CD4-positive, CD25-positive, alpha-beta regulatory T cell (primary cell): ENCODE results near the gene RASSF4. TPM values are rescaled to one million over a fixed set of nuclear protein-coding genes. Genes with fewer than 3 reads are reported as not detected.
A peak's percentile ranks its signal among the peaks of the same experiment; 100 is the strongest.

ENCODE experiments used
- ATAC-seq, 2 donors: fragments of 150-1000 bp; cut with Tn5 transposase; one replicate each; pipeline ENCODE4 v1.10.0; 2021; ENCODE audit warnings: low read depth in 2 of 2, moderate number of reproducible peaks in 2 of 2, moderate library complexity in 1 of 2
- DNase-seq, 3 donors: peaks; one replicate each; pipeline versions ENCODE4 v3.0.0 to v3.0.0-alpha.2; 2012 to 2022; ENCODE audit warnings: mixed read lengths in 1 of 3
- H3K27ac ChIP-seq: one replicate; pipeline ENCODE4 v1.7.0; 2013; ENCODE audit warnings: mild to moderate bottlenecking, low read length; ENCODE audit not compliant: insufficient read depth, poor library complexity, severe bottlenecking
- H3K27me3 ChIP-seq: one replicate; pipeline ENCODE4 v1.7.0; 2013; ENCODE audit warnings: low read length; ENCODE audit not compliant: control insufficient read depth, insufficient read depth
- H3K36me3 ChIP-seq: one replicate; pipeline ENCODE4 v1.7.0; 2013; ENCODE audit warnings: mild to moderate bottlenecking, low read length, moderate library complexity; ENCODE audit not compliant: control insufficient read depth, insufficient read depth
- H3K4me1 ChIP-seq: 2 replicates; pipeline ENCODE4 v1.7.0; 2013; ENCODE audit warnings: mild to moderate bottlenecking, low read length; ENCODE audit not compliant: insufficient read depth, control insufficient read depth, poor library complexity, severe bottlenecking
- H3K4me3 ChIP-seq: one replicate; pipeline ENCODE4 v1.7.0; 2013; ENCODE audit warnings: low read depth, mild to moderate bottlenecking, low read length, moderate library complexity
- H3K9me3 ChIP-seq, 2 experiments: 1 replicate in 1 of 2; 2 replicates in 1 of 2; pipeline ENCODE4 v1.7.0; 2013; ENCODE audit warnings: low read length in 2 of 2, mild to moderate bottlenecking in 1 of 2, moderate library complexity in 1 of 2; ENCODE audit not compliant: control insufficient read depth in 2 of 2
- H3K27ac Mint-ChIP-seq, 3 donors: one replicate each; pipeline ENCODE4 v1.8.0; 2020 to 2022; ENCODE audit warnings: mild to moderate bottlenecking in 3 of 3, mixed read lengths in 3 of 3, moderate library complexity in 2 of 3
- H3K27me3 Mint-ChIP-seq: one replicate; pipeline ENCODE4 v1.8.0; 2022; ENCODE audit warnings: mild to moderate bottlenecking, mixed read lengths
- H3K36me3 Mint-ChIP-seq: one replicate; pipeline ENCODE4 v1.8.0; 2020; ENCODE audit warnings: mixed read lengths
- H3K4me1 Mint-ChIP-seq, 4 donors: one replicate each; pipeline ENCODE4 v1.8.0; 2020 to 2022; ENCODE audit warnings: mixed read lengths in 4 of 4, mild to moderate bottlenecking in 1 of 4
- H3K4me3 Mint-ChIP-seq, 4 donors: one replicate each; pipeline ENCODE4 v1.8.0; 2020 to 2022; ENCODE audit warnings: mild to moderate bottlenecking in 4 of 4, mixed read lengths in 4 of 4, moderate library complexity in 3 of 4
- H3K9me3 Mint-ChIP-seq, 7 donors: one replicate each; pipeline ENCODE4 v1.8.0; 2020 to 2022; ENCODE audit warnings: mixed read lengths in 7 of 7, mild to moderate bottlenecking in 3 of 7, moderate library complexity in 2 of 7
- polyA plus RNA-seq, 4 donors: library from polyadenylated mRNA; unstranded; fragments of 300-500 nt; fragmentation: Illumina TruSeq; gene quantifications; one replicate each; pipeline ENCODE4 v1.2.3, GENCODE V29; 2021
- total RNA-seq: library from RNA; stranded (reverse); gene quantifications from one replicate; pipeline ENCODE4 v1.2.3, GENCODE V29; 2022

Gene RASSF4
- total and polyA plus RNA-seq, 5 donors from 2014 or later, result 0.37 to 1.3 (median 0.53) TPM; not detected in 1

DNA sequence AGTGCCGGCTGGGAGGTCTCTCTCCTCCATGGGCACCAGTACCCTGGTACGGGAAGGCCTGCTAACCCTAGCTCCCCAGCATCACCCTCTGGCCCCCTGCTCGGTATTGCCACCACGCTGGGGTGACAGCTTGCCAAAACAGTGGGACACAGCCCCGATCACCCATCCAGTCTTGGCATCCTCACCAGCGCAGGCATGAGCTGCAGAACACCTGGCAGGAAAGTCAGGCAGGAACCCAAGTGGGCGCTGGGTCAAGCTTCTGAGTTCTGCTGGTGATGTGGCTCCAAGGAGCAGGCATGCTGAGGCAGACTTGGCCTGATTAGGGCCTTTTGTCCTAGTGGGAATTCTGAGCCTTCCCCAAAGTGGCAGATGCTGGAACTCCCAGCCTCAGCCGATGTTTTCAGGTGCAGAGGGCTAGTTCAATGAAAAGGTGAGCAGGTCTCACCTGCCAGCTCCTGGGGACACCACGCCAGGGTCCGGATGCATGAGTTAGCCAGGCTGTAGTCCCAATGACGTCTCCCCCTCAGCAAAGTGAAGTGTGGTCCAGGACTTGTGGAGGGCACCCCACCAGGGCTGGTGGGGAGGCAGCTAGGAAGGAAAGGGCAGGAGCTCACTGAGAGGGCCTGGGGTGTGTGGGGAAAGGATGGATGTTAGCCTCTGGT lies 32.6 kb downstream of the RASSF4 start:
- no peak for DNase-seq
- Histone ChIP-seq H3K9me3 (no peaks in the 10 kb centered on the region), H3K4me3 (no peak overlapping the region), H3K36me3 (no peaks in the 10 kb centered on the region), H3K27ac (no peak overlapping the region), H3K27me3 (no peaks in the 10 kb centered on the region), H3K4me1 (no peaks in the 10 kb centered on the region)
- Mint-ChIP-seq H3K27ac (no peak overlapping the region), H3K9me3 (no peaks in the 10 kb centered on the region), H3K27me3 (peaks cover 8% of the 10 kb centered on the region), H3K4me3 (no peak overlapping the region), H3K4me1 (peaks cover 0 to 7% (median 3%) of the 10 kb centered on the region in 4 donors), H3K36me3 (no peaks in the 10 kb centered on the region)
- no peak for ATAC-seq

DNA sequence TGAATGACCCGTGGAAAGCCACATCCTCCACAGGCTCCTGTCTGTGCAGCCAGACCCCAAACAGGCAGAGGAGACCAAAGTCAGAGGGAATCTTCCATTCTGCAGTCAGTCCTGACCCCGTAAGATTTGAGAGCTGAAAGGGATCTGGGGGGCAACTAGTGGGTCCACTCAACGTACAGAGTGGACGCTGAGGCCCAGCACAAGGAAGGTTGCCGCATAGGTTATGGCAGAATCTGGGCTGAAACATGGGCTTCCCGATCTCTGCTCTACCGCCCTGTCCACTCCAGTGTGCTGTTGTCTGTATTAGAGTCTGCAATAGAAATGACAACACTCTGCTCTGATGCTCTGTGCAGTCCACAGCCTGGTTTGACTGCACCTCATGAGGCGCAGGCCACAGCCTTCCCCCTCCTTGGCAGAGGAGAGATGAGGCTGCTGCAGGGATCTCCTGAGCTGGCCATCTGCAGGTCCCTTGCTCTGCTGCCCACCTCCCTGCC lies 33.2 kb downstream of the RASSF4 start:
- Histone ChIP-seq H3K27me3 (no peaks in the 10 kb centered on the region), H3K4me1 (no peaks in the 10 kb centered on the region), H3K4me3 (no peak overlapping the region), H3K9me3 (no peaks in the 10 kb centered on the region), H3K27ac (no peak overlapping the region), H3K36me3 (no peaks in the 10 kb centered on the region)
- Mint-ChIP-seq H3K9me3 (no peaks in the 10 kb centered on the region), H3K27me3 (peaks cover 8% of the 10 kb centered on the region), H3K27ac (no peak overlapping the region), H3K4me1 (peaks cover 0 to 7% (median 3%) of the 10 kb centered on the region in 4 donors), H3K4me3 (no peak overlapping the region), H3K36me3 (no peaks in the 10 kb centered on the region)
- ATAC-seq, result no peak
- DNase-seq, result no peak

DNA sequence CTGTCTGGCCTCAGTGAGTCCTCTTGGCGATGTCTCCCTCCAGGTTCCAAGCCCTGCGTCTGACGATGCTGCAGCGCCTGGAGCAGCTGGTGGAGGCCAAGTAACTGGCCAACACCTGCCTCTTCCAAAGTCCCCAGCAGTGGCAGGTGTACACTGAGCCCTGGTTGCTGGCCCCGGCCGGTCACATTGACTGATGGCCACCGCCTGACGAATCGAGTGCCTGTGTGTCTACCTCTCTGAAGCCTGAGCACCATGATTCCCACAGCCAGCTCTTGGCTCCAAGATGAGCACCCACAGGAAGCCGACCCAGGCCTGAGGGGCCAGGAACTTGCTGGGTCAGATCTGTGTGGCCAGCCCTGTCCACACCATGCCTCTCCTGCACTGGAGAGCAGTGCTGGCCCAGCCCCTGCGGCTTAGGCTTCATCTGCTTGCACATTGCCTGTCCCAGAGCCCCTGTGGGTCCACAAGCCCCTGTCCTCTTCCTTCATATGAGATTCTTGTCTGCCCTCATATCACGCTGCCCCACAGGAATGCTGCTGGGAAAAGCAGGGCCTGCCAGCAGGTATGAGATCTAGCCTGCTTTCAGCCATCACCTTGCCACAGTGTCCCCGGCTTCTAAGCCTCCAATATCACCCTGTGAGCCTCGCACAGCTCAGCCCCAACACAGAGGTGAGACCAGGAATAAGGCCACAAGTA lies 33.8 kb downstream of the RASSF4 start:
- Histone ChIP-seq H3K27ac (no peak overlapping the region), H3K4me1 (no peaks in the 10 kb centered on the region), H3K4me3 (no peak overlapping the region), H3K36me3 (no peaks in the 10 kb centered on the region), H3K27me3 (no peaks in the 10 kb centered on the region), H3K9me3 (no peaks in the 10 kb centered on the region)
- Mint-ChIP-seq H3K4me1 (peaks cover 0 to 7% (median 3%) of the 10 kb centered on the region in 4 donors), H3K36me3 (no peaks in the 10 kb centered on the region), H3K9me3 (no peaks in the 10 kb centered on the region), H3K27me3 (peaks cover 8% of the 10 kb centered on the region), H3K27ac (no peak overlapping the region), H3K4me3 (peak overlapping the region in 1 of 4 donors; percentile 38)
- DNase-seq (no peak), ATAC-seq (no peak)

DNA sequence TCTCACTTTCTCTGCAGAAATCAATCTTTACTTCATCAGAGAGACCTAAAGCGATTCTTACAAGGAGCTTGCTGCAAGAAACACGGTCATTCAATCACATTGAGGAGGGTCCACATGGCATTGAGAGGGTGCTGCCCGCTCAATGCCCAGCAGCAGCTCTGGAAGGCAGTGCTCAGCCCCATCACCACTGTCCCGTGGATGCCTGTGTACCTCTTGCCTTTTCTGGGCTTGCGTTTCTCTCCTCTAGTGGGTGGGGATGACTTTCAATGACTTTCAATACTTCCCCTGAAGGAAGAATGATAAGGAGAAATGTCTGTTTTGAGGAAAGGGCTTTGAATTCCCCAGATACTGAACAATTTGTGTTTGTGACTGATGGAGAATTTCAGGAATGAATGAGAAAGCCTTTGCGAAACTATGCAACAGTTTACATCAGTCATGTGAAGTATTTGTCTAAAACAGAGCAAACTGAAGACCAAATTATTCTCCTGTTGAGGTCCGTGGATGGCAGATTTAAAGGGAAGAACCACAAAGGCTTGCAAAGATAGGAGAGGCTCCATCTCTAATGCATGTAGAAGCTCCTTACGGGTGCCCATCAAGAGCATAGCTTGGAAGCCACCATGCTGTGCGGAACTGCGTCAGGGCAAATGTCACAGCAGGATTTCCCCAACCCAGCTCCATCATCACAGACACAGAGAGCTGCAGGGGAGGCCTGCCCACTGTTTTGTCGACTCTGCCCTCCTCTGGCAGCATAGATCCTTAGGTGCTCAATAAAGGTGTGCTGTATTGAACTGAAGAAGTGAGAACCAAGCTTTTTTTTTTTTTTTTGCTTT lies 34.5 kb downstream of the RASSF4 start:
- no peak overlapping the region for H3K4me3 ChIP-seq
- ATAC-seq (no peak), DNase-seq (no peak)
- Mint-ChIP-seq H3K4me1 (peaks cover 0 to 7% (median 3%) of the 10 kb centered on the region in 4 donors), H3K4me3 (peak overlapping the region in 1 of 4 donors; percentile 38), H3K27ac (no peak overlapping the region), H3K27me3 (peaks cover 8% of the 10 kb centered on the region), H3K36me3 (no peaks in the 10 kb centered on the region), H3K9me3 (no peaks in the 10 kb centered on the region)
- H3K36me3 ChIP-seq, result no peaks in the 10 kb centered on the region
- no peaks in the 10 kb centered on the region for H3K4me1 ChIP-seq
- H3K27me3 ChIP-seq, result no peaks in the 10 kb centered on the region
- H3K27ac ChIP-seq, result no peak overlapping the region
- H3K9me3 ChIP-seq, result no peaks in the 10 kb centered on the region

DNA sequence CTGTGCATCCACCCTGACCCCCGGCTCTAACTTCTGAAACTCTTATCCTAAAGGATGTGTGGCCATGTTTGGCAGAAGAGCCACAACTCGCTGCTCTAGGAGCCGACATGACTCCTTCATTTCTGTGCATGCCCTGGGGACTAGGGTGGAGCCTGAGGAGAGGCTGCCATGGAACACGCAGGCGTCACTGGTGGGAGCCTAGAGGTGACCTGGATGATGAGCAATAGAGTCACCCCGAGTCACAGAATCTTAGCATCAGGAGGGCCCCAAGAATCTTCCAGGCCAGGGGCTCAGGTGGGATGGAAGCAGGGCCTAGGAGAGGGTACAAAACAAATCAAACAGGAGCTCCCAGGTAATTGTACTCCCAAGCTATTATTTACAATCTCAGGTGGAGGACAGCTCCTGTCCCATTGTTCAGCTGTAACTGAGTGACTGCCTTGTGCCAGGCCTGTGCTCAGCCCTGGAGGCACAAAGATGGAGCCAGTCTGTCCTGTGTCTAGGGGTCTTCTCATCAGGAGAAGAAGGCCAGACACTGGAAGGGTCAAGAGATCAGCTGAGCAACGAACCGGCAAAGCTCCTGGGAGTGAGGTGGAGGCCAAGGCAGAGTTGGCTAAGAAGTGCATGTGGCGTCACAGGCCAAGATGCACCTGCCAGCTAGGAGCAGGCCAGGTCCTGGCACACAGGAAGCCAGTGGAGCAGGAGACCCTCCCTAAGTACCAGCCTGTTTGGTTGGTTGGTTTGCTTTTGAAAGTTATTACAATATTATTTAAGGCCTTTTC lies 35.3 kb downstream of the RASSF4 start:
- H3K27me3 ChIP-seq, result no peaks in the 10 kb centered on the region
- no peak overlapping the region for H3K4me3 Mint-ChIP-seq
- no peaks in the 10 kb centered on the region for H3K9me3 ChIP-seq
- no peaks in the 10 kb centered on the region for H3K4me1 ChIP-seq
- no peak for ATAC-seq
- H3K36me3 Mint-ChIP-seq, result no peaks in the 10 kb centered on the region
- peaks cover 6% of the 10 kb centered on the region for H3K27me3 Mint-ChIP-seq
- no peak for DNase-seq
- no peaks in the 10 kb centered on the region for H3K36me3 ChIP-seq
- peaks cover 0 to 4% (median 0%) of the 10 kb centered on the region in 7 donors for H3K9me3 Mint-ChIP-seq
- no peak overlapping the region for H3K4me3 ChIP-seq
- H3K4me1 Mint-ChIP-seq, result peaks cover 0 to 8% (median 3%) of the 10 kb centered on the region in 4 donors
- H3K27ac Mint-ChIP-seq, result no peak overlapping the region
- H3K27ac ChIP-seq, result no peak overlapping the region

DNA sequence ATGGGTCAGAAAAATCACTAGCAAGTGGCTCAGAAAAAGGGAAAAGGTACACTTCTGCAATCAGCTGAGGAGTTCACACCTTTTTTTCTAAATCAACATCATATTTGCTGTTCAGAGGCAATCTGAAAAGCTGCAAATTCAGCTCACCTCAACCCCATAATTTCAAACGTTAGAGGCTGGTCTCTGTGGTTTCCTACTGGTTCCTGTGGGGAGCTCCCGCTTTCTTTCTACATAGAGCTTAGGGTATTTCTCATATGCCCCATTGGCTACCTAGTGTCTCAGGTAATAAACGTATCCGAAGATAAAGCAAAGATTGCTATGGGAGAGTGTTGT lies 35.9 kb downstream of the RASSF4 start:
- Mint-ChIP-seq H3K27me3 (peaks cover 4% of the 10 kb centered on the region), H3K9me3 (peaks cover 0 to 7% (median 0%) of the 10 kb centered on the region in 7 donors), H3K4me3 (no peak overlapping the region), H3K27ac (peak overlapping the region in 1 of 3 donors; percentile 76), H3K4me1 (peaks cover 0 to 14% (median 4%) of the 10 kb centered on the region in 4 donors), H3K36me3 (no peaks in the 10 kb centered on the region)
- ATAC-seq (no peak), DNase-seq (no peak)
- no peak overlapping the region for H3K27ac ChIP-seq
- no peaks in the 10 kb centered on the region for H3K4me1 ChIP-seq
- H3K4me3 ChIP-seq, result no peak overlapping the region
- no peaks in the 10 kb centered on the region for H3K27me3 ChIP-seq
- no peaks in the 10 kb centered on the region for H3K36me3 ChIP-seq
- no peaks in the 10 kb centered on the region for H3K9me3 ChIP-seq
